Activated CD8-positive, alpha-beta T cell treated with anti-CD3 and anti-CD28 coated beads for 36 hours (primary cell): ENCODE results near the gene PPARG. TPM values are rescaled to one million over a fixed set of nuclear protein-coding genes. Genes with fewer than 3 reads are reported as not detected.
"Not testable (repeated sequence)": the region's sequence is repeated elsewhere in the genome, so short reads cannot be mapped to it uniquely, and the experiment has no call there.

Source experiments
- ATAC-seq: fragments of 200-7000 bp; cut with Tn5 transposase; one replicate; pipeline ENCODE4 v1.10.0; 2021; ENCODE audit warnings: mild to moderate bottlenecking, moderate library complexity
- CTCF ChIA-PET: fragments of 350-600 bp; sonication (Branson Sonifier 250); formaldehyde crosslinking; loops from one replicate; lab custom pipeline; 2021; ENCODE audit warnings: antibody characterized with exemption; lab: Charles Lee
- POLR2A ChIA-PET: fragments of 350-600 bp; sonication (Branson Sonifier 250); formaldehyde crosslinking; loops from one replicate; lab custom pipeline; 2021; ENCODE audit warnings: antibody characterized with exemption; lab: Charles Lee
- DNase-seq: peaks from one replicate; pipeline ENCODE4 v3.0.0-alpha.2; 2020
- H3K27ac Mint-ChIP-seq: one replicate; pipeline ENCODE4 v1.8.0; 2021; ENCODE audit warnings: mild to moderate bottlenecking, mixed read lengths
- H3K27me3 Mint-ChIP-seq: one replicate; pipeline ENCODE4 v1.8.0; 2021; ENCODE audit warnings: mixed read lengths
- H3K36me3 Mint-ChIP-seq: one replicate; pipeline ENCODE4 v1.8.0; 2021; ENCODE audit warnings: low read depth, mixed read lengths
- H3K4me1 Mint-ChIP-seq: one replicate; pipeline ENCODE4 v1.8.0; 2021; ENCODE audit warnings: low read depth, mixed read lengths
- H3K4me3 Mint-ChIP-seq: one replicate; pipeline ENCODE4 v1.8.0; 2021; ENCODE audit warnings: mild to moderate bottlenecking, moderate library complexity, mixed read lengths
- H3K9me3 Mint-ChIP-seq: one replicate; pipeline ENCODE4 v1.8.0; 2021; ENCODE audit warnings: mixed read lengths
- CTCF ChIP-seq: fragments of 200-600 bp; IDR thresholded peaks from one replicate; pipeline ENCODE4 v1.8.0; 2022; ENCODE audit warnings: antibody characterized with exemption, mild to moderate bottlenecking
- intact Hi-C: fragments of 100-400 bp; cut with micrococcal nuclease; formaldehyde crosslinking; loops from one replicate; pipeline ENCODE4 v1.10.0; 2022
- total RNA-seq, 2 experiments: library from RNA; stranded (reverse); gene quantifications; one replicate each; pipeline ENCODE4 v1.2.3, GENCODE V29; 2021

The PPARG gene
- total RNA-seq, 2 experiments from 2014 or later: 0.41 to 0.63 TPM

DNA sequence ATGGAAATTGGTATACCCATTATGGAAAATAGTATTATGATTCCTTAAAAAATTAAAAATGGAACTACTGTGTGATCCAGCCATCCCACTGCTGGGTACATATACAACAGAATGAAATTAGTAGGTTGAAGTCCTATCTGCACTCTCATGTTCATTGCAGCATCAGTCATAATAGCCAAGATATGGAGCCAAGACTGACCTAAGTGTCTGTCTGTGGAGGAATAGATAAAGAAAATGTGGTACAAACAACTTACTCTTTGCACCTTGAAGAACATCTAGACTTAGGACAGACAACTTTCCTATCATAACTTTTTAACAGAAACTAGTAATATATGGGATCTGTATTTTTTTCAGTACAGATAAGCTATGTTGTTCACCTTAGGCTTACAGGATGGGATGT is 30.0 kb upstream of the PPARG start:
- no peak overlapping the region for H3K4me3 Mint-ChIP-seq
- peaks cover 15% of the 10 kb centered on the region for H3K27me3 Mint-ChIP-seq
- no peaks in the 10 kb centered on the region for H3K4me1 Mint-ChIP-seq
- TF ChIP-seq CTCF: no peak
- ATAC-seq (no peak), DNase-seq (no peak)
- POLR2A ChIA-PET: no interaction called here
- no peaks in the 10 kb centered on the region for H3K9me3 Mint-ChIP-seq
- intact Hi-C loops: no loop called here
- no peak overlapping the region for H3K27ac Mint-ChIP-seq
- no peaks in the 10 kb centered on the region for H3K36me3 Mint-ChIP-seq
- CTCF ChIA-PET: no interaction called here

DNA sequence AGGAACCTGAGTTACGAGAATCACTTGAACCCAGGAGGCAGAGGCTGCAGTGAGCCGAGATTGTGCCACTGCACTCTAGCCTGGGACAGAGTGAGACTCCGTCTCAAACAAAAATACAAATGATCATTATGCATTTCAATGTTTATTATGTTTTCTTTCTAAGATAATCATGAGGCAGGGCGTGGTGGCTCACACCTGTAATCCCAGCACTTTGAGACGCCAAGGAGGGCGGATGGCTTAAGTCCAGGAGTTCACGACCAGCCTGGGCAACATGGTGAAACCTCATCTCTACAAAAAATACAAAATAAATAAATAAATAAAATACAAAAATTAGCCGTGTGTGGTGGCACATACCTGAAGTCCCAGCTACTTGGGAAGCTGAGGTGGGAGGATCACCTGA is 26.7 kb upstream of the PPARG start:
- H3K27ac Mint-ChIP-seq, POLR2A ChIA-PET, CTCF ChIA-PET, H3K4me3 Mint-ChIP-seq, H3K9me3 Mint-ChIP-seq, H3K4me1 Mint-ChIP-seq, DNase-seq, intact Hi-C loops, H3K36me3 Mint-ChIP-seq, ATAC-seq: not testable (repeated sequence)
- H3K27me3 Mint-ChIP-seq: peaks cover 13% of the 10 kb centered on the region

GRCh38 chr3:12265508-12265907 is 23.4 kb upstream of the PPARG start:
- ChIA-PET CTCF (interaction anchor here (0.6 to 1.9 kb wide), 2 partner anchors 8 to 130 kb away, joined by 4 to 6 read pairs; no protein-coding TSS in a partner anchor), POLR2A (interaction anchor here (0.7 kb wide), 1 partner anchor 107 kb away, joined by 3 read pairs; no protein-coding TSS in a partner anchor)
- Mint-ChIP-seq H3K9me3 (no peaks in the 10 kb centered on the region), H3K4me3 (no peak overlapping the region), H3K27ac (no peak overlapping the region), H3K36me3 (no peaks in the 10 kb centered on the region), H3K27me3 (peaks cover 3% of the 10 kb centered on the region), H3K4me1 (no peaks in the 10 kb centered on the region)
- no peak for DNase-seq
- TF ChIP-seq CTCF: no peak
- intact Hi-C loops: no loop called here
- no peak for ATAC-seq

- ATAC-seq: no peak
- no peak for TF ChIP-seq CTCF
- intact Hi-C loops: no loop called here
- Mint-ChIP-seq H3K9me3 (no peaks in the 10 kb centered on the region), H3K36me3 (no peaks in the 10 kb centered on the region), H3K4me1 (no peaks in the 10 kb centered on the region), H3K27ac (no peak overlapping the region), H3K27me3 (peaks cover 3% of the 10 kb centered on the region), H3K4me3 (no peak overlapping the region)
- DNase-seq: no peak
- POLR2A ChIA-PET: interaction anchor here (0.6 kb wide), 1 partner anchor 137 kb away, joined by 6 read pairs; no protein-coding TSS in a partner anchor
- CTCF ChIA-PET: interaction anchor here (1.9 kb wide), 1 partner anchor 131 kb away, joined by 6 read pairs; no protein-coding TSS in a partner anchor
Observed at GRCh38 chr3:12266038-12266437, 22.8 kb upstream of the PPARG start.

DNA sequence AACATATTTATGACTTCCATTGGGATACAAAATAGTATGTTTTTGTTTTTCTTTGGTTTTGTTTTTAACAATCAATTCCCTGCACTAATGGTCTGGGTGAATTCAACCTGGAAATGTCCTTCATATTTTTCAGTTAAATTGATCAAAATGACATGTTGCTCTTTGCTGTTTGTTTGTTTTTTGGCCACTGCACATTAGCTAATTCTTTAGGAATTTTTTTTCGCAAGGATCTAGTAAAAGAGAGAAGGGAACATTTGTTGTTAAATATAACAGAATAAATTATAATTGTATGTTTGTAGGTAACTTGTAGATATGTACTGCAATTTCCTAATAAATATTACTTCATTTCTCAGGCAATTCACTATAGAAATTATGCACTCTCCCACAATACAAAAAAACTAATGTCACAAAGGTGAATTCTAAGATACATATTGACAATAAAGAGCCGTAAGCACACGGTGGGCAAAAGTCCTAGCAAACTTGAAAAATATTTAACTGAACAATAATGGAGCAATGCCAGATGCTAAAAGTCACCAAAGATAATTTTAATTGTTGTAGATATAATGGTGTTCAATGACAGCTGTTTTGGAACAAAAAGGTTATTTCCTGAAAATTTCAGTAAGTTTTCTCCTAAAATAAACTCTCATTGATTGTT is 21.4 kb upstream of the PPARG start:
- no peak for ATAC-seq
- no peak for DNase-seq
- Mint-ChIP-seq H3K36me3 (no peaks in the 10 kb centered on the region), H3K4me1 (no peaks in the 10 kb centered on the region), H3K9me3 (no peaks in the 10 kb centered on the region), H3K27me3 (peaks cover 7% of the 10 kb centered on the region), H3K4me3 (no peak overlapping the region), H3K27ac (no peak overlapping the region)
- intact Hi-C loops: no loop called here
- no peak for TF ChIP-seq CTCF
- ChIA-PET CTCF (interaction anchor here (1.9 kb wide), 1 partner anchor 132 kb away, joined by 6 read pairs; no protein-coding TSS in a partner anchor), POLR2A (no interaction called here)
